Right renal cortex interstitium (tissue), 3 donors: ENCODE data around the gene PAX5. TPM values are rescaled to one million over a fixed set of nuclear protein-coding genes. Genes with fewer than 3 reads are reported as not detected.

Source experiments
- DNase-seq, 3 donors: peaks; one replicate each; pipeline ENCODE4 v3.0.0-alpha.2; 2013; ENCODE audit warnings: low read depth in 3 of 3, low spot score in 2 of 3
- polyA plus RNA-seq, 3 donors: library from polyadenylated mRNA; unstranded; fragments of 120-200 nt; gene quantifications; one replicate each; pipeline ENCODE4 v1.2.1, GENCODE V29; 2013; ENCODE audit not compliant: insufficient read length in 3 of 3

The PAX5 gene
- polyA plus RNA-seq, 3 donors, result 0.07 to 0.21 (median 0.11) TPM

DNA sequence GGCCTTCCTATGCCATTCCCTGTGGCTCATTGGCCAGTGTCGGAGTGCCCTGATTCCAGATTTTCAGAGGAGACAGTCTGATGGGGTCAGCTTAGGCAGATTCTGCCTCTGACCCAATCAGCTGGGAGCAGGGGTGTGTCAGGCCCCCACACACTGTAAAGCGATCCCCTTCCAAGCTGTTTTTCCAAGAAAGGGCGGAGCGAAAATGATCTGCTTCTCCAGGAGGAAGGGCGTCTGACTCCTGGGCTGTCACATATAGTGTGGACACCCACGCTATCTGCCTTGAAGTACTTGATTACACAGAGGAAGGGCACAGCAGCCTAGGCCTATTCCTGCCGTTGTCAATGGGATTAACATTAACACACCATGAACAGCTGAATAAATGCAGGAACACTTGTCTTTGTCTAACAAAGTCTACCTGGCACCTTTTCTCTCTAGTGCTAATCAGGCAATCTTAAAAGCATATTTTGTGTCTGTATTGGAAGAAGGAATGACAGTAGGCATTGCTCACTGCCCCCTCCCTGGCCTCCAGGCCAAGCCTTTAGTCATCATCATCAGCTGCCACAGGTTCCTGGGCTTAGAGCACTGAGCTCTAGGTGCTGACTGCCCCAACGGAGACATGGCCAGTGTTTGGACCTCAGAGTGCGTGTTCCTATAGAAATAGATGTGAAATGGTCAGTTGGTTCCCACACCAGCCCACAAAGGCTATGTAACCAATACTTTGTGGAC lies 242.7 kb downstream of the PAX5 start:
- DNase-seq, result no peak

DNA sequence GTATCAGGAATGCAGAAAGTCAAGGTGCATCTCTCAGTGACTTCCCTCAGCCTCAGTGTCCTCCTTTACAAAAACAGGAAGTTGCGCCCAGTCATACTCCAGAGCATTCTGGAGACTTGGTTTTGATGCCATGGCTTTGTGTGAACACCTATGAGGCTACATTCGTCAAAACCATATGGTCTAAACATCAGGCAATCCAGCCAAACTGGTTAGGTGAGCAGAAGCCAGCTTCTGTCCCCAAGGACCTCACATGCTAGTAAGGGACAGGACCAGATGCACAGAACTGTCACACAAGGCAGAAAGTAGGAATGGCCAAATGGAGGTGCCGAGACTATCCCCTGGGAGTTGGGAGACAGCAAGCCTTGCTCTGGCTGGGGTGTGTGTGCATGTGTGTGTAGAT lies 244.2 kb downstream of the PAX5 start:
- no peak for DNase-seq

DNA sequence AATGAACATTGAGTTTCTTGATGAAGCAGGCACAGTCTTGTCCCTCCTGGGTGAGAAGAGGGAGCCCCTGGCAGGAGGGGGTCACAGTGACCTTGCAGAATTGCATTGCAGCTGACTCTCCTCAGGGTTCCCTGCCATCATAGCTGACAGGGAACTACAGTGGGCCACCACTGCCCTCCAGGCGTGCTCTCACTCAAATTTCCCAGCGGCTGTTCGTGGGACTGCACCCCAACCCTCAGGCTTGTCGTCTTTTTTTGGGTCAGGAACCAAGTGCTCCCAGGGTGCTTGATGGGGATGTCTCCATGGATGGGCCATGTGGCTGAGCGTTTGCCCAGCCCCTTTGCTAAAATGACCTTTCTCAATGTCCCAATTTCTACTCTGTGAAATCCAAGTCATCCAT lies 245.5 kb downstream of the PAX5 start:
- DNase-seq, result no peak

- no peak for DNase-seq
Measured at GRCh38 chr9:36787709-36788108, 246.4 kb downstream of the PAX5 start.

Other genes starting within 250 kb of the PAX5 start
- gene ZCCHC7, start 86.3 kb upstream of the PAX5 start, polyA plus RNA-seq, result 10 to 100 TPM; 23.2 to 27.6 (median 27.2) TPM